Measurements from ENCODE around the gene MAP3K6.

GRCh38 chr1:27388337-27389005 is 21.7 kb upstream of the MAP3K6 start:
- TF ChIP-seq CTCF (IDR thresholded peaks at IDR 0.05; ENCODE audit: extremely low read depth in 1 of 2, insufficient read depth in 1 of 2, low read depth in 1 of 2, low read length in 2 of 2): peak; percentile 81 to 85
- no peak for TF ChIP-seq POLR2AphosphoS5 (IDR thresholded peaks at IDR 0.05; ENCODE audit: insufficient read depth, low read depth, low read length)
- TF ChIP-seq EZH2 (IDR thresholded peaks at IDR 0.05; ENCODE audit: borderline replicate concordance, low read depth, low read length, severe bottlenecking): no peak
- no peak for TF ChIP-seq MYC (IDR thresholded peaks at IDR 0.05; ENCODE audit: low read depth, low read length)
- no peak for TF ChIP-seq POLR2A (IDR thresholded peaks at IDR 0.05; ENCODE audit: low read depth, low read length)
- TF ChIP-seq JUN (IDR thresholded peaks at IDR 0.05; ENCODE audit: borderline replicate concordance, insufficient read depth, insufficient read length, low read depth): no peak
- no peak for TF ChIP-seq FOS (IDR thresholded peaks at IDR 0.05; ENCODE audit: borderline replicate concordance, insufficient read depth, low read length)
- TF ChIP-seq MAX (IDR thresholded peaks at IDR 0.05; ENCODE audit: insufficient read depth, insufficient read length): no peak
- no peak for TF ChIP-seq GATA2 (IDR thresholded peaks at IDR 0.05; ENCODE audit: insufficient read depth, insufficient read length, low read depth, low read length)

Measured in endothelial cell of umbilical vein (primary cell).